Upper lobe of left lung (tissue), 6 donors: ENCODE data around the gene LEP. TPM values are rescaled to one million over a fixed set of nuclear protein-coding genes. Genes with fewer than 3 reads are reported as not detected.

Experiments
- ATAC-seq, 2 donors: fragments of 200-7000 bp; cut with Tn5 transposase; one replicate each; pipeline ENCODE4 v1.9.1; 2022; ENCODE audit warnings: mild to moderate bottlenecking in 2 of 2, moderate library complexity in 2 of 2; ENCODE audit not compliant: low FRiP score in 2 of 2
- DNase-seq, 2 donors: peaks; one replicate each; pipeline ENCODE4 v3.0.0-alpha.2; 2019 to 2020
- H3K27ac ChIP-seq, 4 donors: fragments of 200-600 bp; sonication (generic); one replicate each; pipeline ENCODE4 v1.5.1; 2016 to 2019
- H3K27me3 ChIP-seq, 4 donors: fragments of 200-600 bp; sonication (generic); one replicate each; pipeline ENCODE4 v1.5.1; 2017 to 2019
- H3K36me3 ChIP-seq, 4 donors: fragments of 200-600 bp; sonication (generic); one replicate each; pipeline ENCODE4 v1.5.1; 2016 to 2019
- H3K4me1 ChIP-seq, 4 donors: fragments of 200-600 bp; sonication (generic); one replicate each; pipeline ENCODE4 v1.5.1; 2018 to 2019
- H3K4me3 ChIP-seq, 4 donors: fragments of 200-600 bp; sonication (generic); one replicate each; pipeline ENCODE4 v1.5.1; 2017 to 2019; ENCODE audit warnings: mild to moderate bottlenecking in 2 of 4, moderate library complexity in 1 of 4
- H3K9me3 ChIP-seq, 4 donors: fragments of 200-600 bp; sonication (generic); one replicate each; pipeline ENCODE4 v1.5.1; 2018 to 2019
- CTCF ChIP-seq, 6 experiments: fragments of 450-650 bp in 4 of 6; fragments of 200-600 bp in 2 of 6; sonication (generic) in 2 of 6; IDR thresholded peaks; one replicate each; pipeline ENCODE4 v1.5.1; 2016 to 2019; ENCODE audit warnings: antibody characterized with exemption in 6 of 6
- EP300 ChIP-seq, 4 donors: sonication (generic); formaldehyde crosslinking; IDR thresholded peaks; one replicate each; pipeline ENCODE4 v1.5.1; 2017; ENCODE audit warnings: antibody characterized with exemption in 4 of 4, control low read depth in 2 of 4
- POLR2A ChIP-seq, 4 donors: fragments of 450-650 bp; IDR thresholded peaks; one replicate each; pipeline ENCODE4 v1.5.1; 2016 to 2017; ENCODE audit warnings: antibody characterized with exemption in 4 of 4, mild to moderate bottlenecking in 2 of 4
- POLR2AphosphoS5 ChIP-seq, 2 donors: sonication (generic); formaldehyde crosslinking; IDR thresholded peaks; one replicate each; pipeline ENCODE4 v1.5.1; 2017; ENCODE audit warnings: antibody characterized with exemption in 2 of 2
- WGBS, 2 donors: methylation state at CpG; one replicate each; pipeline ENCODE4 v1.1.5; 2017 to 2018; 5-methylcytosine and 5-hydroxymethylcytosine counted together
- total RNA-seq, 6 donors: library from RNA; depleted of rRNA in 4 of 6; stranded (reverse); fragments of >200 nt in 4 of 6; gene quantifications; one replicate each; pipeline versions ENCODE4 v1.1.0 to v1.2.1, GENCODE V29; 2016 to 2021
- donor health status: DM: no; HTN: no; CAD: no; lungs with moderate emphysema.
- donor health status: DM: no; HTN: yes; CAD: no; lungs with severe emphysema.

LEP gene
- total RNA-seq, 6 donors from 2014 or later: not detected

DNA sequence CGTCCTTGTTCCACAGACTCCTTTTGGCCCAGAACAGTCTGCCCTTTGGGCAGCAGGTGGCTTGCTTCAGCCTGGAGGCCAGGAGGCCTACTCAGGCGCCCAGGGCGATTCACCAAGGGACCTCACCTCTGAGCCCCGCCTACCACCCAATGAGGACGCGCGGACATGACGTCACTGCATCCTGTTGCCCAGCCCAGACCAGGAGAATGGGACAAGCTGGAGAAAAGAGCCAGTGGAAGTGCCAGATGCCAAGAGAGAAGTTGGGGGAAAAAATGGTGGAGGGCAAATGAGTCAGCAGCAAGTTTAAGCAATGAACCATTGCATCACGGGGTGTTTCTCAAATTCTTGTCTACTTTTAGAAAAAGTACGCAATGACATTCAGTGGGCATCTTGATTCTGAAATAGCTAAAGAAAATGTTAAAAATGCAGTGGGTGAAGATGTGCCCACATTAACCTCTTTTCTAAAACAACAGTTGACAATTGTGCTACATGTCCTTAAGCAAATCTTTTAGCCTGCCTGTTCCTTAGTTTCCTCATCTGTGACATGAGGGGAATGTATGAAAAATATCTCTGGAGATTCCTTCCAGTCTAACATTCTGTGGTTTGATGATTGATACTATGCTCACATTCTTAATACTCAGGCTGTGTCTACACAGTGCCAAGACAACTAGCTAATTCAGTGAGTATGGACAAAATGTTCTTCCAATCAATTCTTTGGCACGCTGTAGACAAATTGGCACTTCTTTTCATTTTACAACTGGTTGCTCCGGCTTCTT is 23.9 kb upstream of the LEP start:
- DNase-seq (peak in 1 of 2 donors; percentile 79), ATAC-seq (peak; percentile 48 to 66)
- Histone ChIP-seq H3K27ac (peak overlapping the region in 3 of 4 donors; percentile 42 to 73 (median 63)), H3K36me3 (no peaks in the 10 kb centered on the region), H3K9me3 (no peaks in the 10 kb centered on the region), H3K4me1 (no peaks in the 10 kb centered on the region), H3K4me3 (no peak overlapping the region), H3K27me3 (no peaks in the 10 kb centered on the region)
- WGBS, 2 donors: 69 to 79% methylated on average over 11 to 12 of the region's 12 CpGs
- no peak for TF ChIP-seq CTCF (IDR thresholded peaks at IDR 0.05)
- peak in 1 of 2 donors; percentile 51 for TF ChIP-seq POLR2AphosphoS5 (IDR thresholded peaks at IDR 0.05)
- no peak for TF ChIP-seq EP300 (IDR thresholded peaks at IDR 0.05)
- TF ChIP-seq POLR2A (IDR thresholded peaks at IDR 0.05): peak in 1 of 4 donors; percentile 47

DNA sequence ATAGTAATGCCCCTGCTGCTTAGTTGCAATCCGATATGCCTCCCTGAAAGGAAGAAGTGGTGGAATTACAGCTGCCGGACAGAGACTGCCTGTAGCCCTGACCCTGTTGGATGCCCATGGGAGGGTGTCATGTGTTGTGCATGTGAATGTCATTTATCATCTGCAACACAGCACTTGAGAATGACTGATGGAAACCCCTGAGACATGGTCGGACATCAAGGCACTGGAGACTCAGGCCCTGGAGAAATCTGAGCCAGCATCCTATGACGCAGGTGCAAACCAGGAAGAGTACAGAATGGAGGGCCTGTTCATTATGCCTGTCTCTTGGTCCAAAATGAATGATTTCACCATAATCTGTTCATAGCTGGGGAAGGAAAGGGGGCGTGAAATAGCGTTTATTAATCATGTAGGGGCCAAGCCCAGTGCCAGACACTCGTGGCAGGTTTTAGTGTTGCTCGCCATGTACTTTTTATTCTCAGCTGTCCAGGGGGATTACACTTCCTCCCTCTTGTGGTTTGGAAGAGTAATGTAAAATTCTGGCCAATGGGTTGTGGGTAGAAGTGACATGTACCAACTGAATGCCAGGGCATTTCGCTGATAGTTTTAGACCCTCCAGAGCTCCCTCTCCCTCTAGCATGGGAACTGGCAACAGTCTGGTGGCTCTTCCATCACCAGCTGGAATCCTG is 23.0 kb upstream of the LEP start:
- Histone ChIP-seq H3K27ac (peak overlapping the region in 3 of 4 donors; percentile 42 to 73 (median 63)), H3K36me3 (no peaks in the 10 kb centered on the region), H3K27me3 (no peaks in the 10 kb centered on the region), H3K4me3 (no peak overlapping the region), H3K4me1 (no peaks in the 10 kb centered on the region), H3K9me3 (no peaks in the 10 kb centered on the region)
- DNase-seq (no peak), ATAC-seq (no peak)
- 70 to 71% methylated on average over 9 of the region's 9 CpGs for whole genome bisulfite sequencing, 2 donors
- TF ChIP-seq POLR2AphosphoS5 (IDR thresholded peaks at IDR 0.05) (no peak), POLR2A (IDR thresholded peaks at IDR 0.05) (no peak), EP300 (IDR thresholded peaks at IDR 0.05) (no peak), CTCF (IDR thresholded peaks at IDR 0.05) (no peak)

- no peaks in the 10 kb centered on the region for H3K27me3 ChIP-seq
- H3K9me3 ChIP-seq: no peaks in the 10 kb centered on the region
- TF ChIP-seq POLR2A (IDR thresholded peaks at IDR 0.05): no peak
- TF ChIP-seq EP300 (IDR thresholded peaks at IDR 0.05): no peak
- no peak for TF ChIP-seq CTCF (IDR thresholded peaks at IDR 0.05)
- TF ChIP-seq POLR2AphosphoS5 (IDR thresholded peaks at IDR 0.05): no peak
- H3K27ac ChIP-seq: no peak overlapping the region
- H3K36me3 ChIP-seq: no peaks in the 10 kb centered on the region
- H3K4me1 ChIP-seq: no peaks in the 10 kb centered on the region
- DNase-seq (no peak), ATAC-seq (no peak)
- WGBS, 2 donors: 73 to 88% methylated on average over 2 of the region's 2 CpGs
- H3K4me3 ChIP-seq: no peak overlapping the region
These were observed 21.4 kb upstream of the LEP start for GRCh38 chr7:128219636-128220035.

DNA sequence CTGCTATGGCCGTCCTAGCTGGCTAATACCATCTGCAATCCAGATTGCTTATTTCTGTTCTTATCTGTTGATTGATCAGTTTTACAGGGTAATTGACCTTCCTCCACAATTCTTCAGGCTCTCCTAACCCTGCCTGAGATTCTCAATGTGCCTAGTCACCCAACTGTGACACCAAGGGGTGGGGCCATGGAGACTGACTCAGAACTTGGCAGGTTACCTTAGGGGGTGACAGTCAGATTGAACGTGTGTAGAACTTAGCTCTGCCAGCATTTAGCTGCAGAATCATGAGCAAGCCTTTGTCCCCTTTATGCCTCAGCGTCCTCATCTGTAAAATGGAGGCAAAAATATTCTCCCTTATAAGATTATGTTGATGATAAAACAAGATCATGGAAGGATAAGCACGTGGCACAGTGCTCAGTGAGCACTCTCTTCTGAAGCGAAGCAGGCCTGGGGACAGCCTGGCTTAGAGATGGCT is 19.1 kb upstream of the LEP start:
- no peak overlapping the region for H3K4me3 ChIP-seq
- ATAC-seq: no peak

More for the DNA sequence above, 19.1 kb upstream of the LEP start:
- H3K27ac ChIP-seq: peak overlapping the region in 1 of 4 donors; percentile 32
- H3K9me3 ChIP-seq: no peaks in the 10 kb centered on the region
- H3K27me3 ChIP-seq: no peaks in the 10 kb centered on the region
- 60 to 71% methylated on average over 5 of the region's 5 CpGs for WGBS, 2 donors
- peak in 1 of 2 donors; percentile 39 for DNase-seq
- H3K4me1 ChIP-seq: no peaks in the 10 kb centered on the region
- TF ChIP-seq CTCF (IDR thresholded peaks at IDR 0.05): no peak
- TF ChIP-seq POLR2A (IDR thresholded peaks at IDR 0.05): no peak
- no peak for TF ChIP-seq POLR2AphosphoS5 (IDR thresholded peaks at IDR 0.05)
- TF ChIP-seq EP300 (IDR thresholded peaks at IDR 0.05): no peak
- no peaks in the 10 kb centered on the region for H3K36me3 ChIP-seq
